Aorta (tissue), 5 donors: Measurements from ENCODE around the gene DCST1. TPM values are rescaled to one million over a fixed set of nuclear protein-coding genes. Genes with fewer than 3 reads are reported as not detected.
A peak's percentile ranks its signal among the peaks of the same experiment; 100 is the strongest.

Source experiments
- ATAC-seq: fragments of 200-7000 bp; cut with Tn5 transposase; one replicate; pipeline ENCODE4 v1.9.1; 2022; ENCODE audit warnings: moderate library complexity; ENCODE audit not compliant: low FRiP score
- DNase-seq, 2 donors: peaks; one replicate each; pipeline ENCODE4 v3.0.0-alpha.2; 2020
- H3K27ac ChIP-seq, 2 donors: one replicate each; pipeline ENCODE4 v1.5.1; 2013; ENCODE audit warnings: low read length in 2 of 2, mild to moderate bottlenecking in 2 of 2, moderate library complexity in 2 of 2, control low read depth in 1 of 2, inconsistent platforms in 1 of 2, low read depth in 1 of 2
- H3K27me3 ChIP-seq, 2 donors: one replicate each; pipeline ENCODE4 v1.6.1; 2013; ENCODE audit warnings: control low read depth in 1 of 2, low read length in 1 of 2, mild to moderate bottlenecking in 1 of 2, moderate library complexity in 1 of 2; ENCODE audit not compliant: insufficient read depth in 2 of 2, control insufficient read depth in 1 of 2
- H3K36me3 ChIP-seq, 2 donors: one replicate each; pipeline ENCODE4 v1.6.1; 2013; ENCODE audit warnings: control low read depth in 1 of 2, low read length in 1 of 2, mild to moderate bottlenecking in 1 of 2; ENCODE audit not compliant: insufficient read depth in 2 of 2, control insufficient read depth in 1 of 2
- H3K4me1 ChIP-seq, 2 donors: one replicate each; pipeline ENCODE4 v1.6.1; 2013; ENCODE audit warnings: low read length in 2 of 2, control low read depth in 1 of 2, mild to moderate bottlenecking in 1 of 2, moderate library complexity in 1 of 2; ENCODE audit not compliant: insufficient read depth in 2 of 2, control insufficient read depth in 1 of 2
- H3K4me3 ChIP-seq, 2 donors: one replicate each; pipeline ENCODE4 v1.5.1; 2013; ENCODE audit warnings: low read length in 2 of 2, control low read depth in 1 of 2, mild to moderate bottlenecking in 1 of 2
- H3K9me3 ChIP-seq: one replicate; pipeline ENCODE4 v1.6.1; 2013; ENCODE audit warnings: mild to moderate bottlenecking, low read length; ENCODE audit not compliant: control insufficient read depth
- WGBS, 2 donors: extraction: QIAGEN DNeasy Blood & Tissue Kit; methylation state at CpG; one replicate each; pipeline ENCODE4 v1.1.7; 2013; 5-methylcytosine and 5-hydroxymethylcytosine counted together
- intact Hi-C, 2 donors: fragments of 100-400 bp; cut with DNase I; formaldehyde crosslinking; loops; one replicate each; pipeline versions ENCODE4 v1.14.2 to v1.15.0; 2022
- polyA plus RNA-seq, 2 donors: library from polyadenylated mRNA; stranded (reverse); fragments of 200-250 nt; gene quantifications; one replicate each; pipeline ENCODE4 v1.2.3, GENCODE V29; 2013
- total RNA-seq, 2 donors: library from RNA; stranded (reverse); fragmentation: NEBNext Ultra II Directional; extraction: Animal tissue kit (Norgen Biotek cat#: 25700); gene quantifications; one replicate each; pipeline ENCODE4 v1.2.1, GENCODE V29; 2021
- donor health status: healthy with polysubstance abuse.
- donor health status: Bipolar disorder and iron deficiency.
- donor health status: DM: no; HTN: no; CAD: no.
- donor health status: DM: no; HTN: no; CAD: no.
- donor health status: DM: yes; HTN: yes; CAD: no.

DCST1 gene
- total and polyA plus RNA-seq, 4 donors: 0.26 TPM; not detected in 3

- ATAC-seq: no peak
- 37 to 53% methylated on average over 4 of the region's 4 CpGs for WGBS, 2 donors
- no peak overlapping the region for H3K4me3 ChIP-seq
- H3K36me3 ChIP-seq: no peaks in the 10 kb centered on the region
- no peak overlapping the region for H3K27ac ChIP-seq
- DNase-seq: peak in 1 of 2 donors; percentile 73
- H3K9me3 ChIP-seq: no peaks in the 10 kb centered on the region
- intact Hi-C loops: no loop called here
- H3K27me3 ChIP-seq: no peaks in the 10 kb centered on the region
- H3K4me1 ChIP-seq: no peaks in the 10 kb centered on the region
Measured at GRCh38 chr1:155077758-155078445, 44.3 kb downstream of the DCST1 start.

- 1% methylated on average over 29 to 59 of the region's 59 CpGs for WGBS, 2 donors
- no peak within 1 kb of the TSS for H3K27ac ChIP-seq
- no peaks in the 10 kb centered on the region for H3K27me3 ChIP-seq
- DNase-seq: peak; percentile 77 to 94
- intact Hi-C loops: no loop called here
- H3K4me1 ChIP-seq: no peaks in the 10 kb centered on the region
- H3K36me3 ChIP-seq: no peaks in the 10 kb centered on the region
- peak; percentile 82 for ATAC-seq
- no peaks in the 10 kb centered on the region for H3K9me3 ChIP-seq
- no peak within 1 kb of the TSS for H3K4me3 ChIP-seq
Measured at GRCh38 chr1:155078469-155079209, 45.0 kb downstream of the DCST1 start, which contains the start of gene EFNA3. Gene EFNA3 (plus strand): TSS chr1:155078837. CDS start chr1:155078942, 105 bp downstream.

GRCh38 chr1:155079210-155079486 is 45.5 kb downstream of the DCST1 start:
- no peaks in the 10 kb centered on the region for H3K9me3 ChIP-seq
- no peak overlapping the region for H3K4me3 ChIP-seq
- intact Hi-C loops: no loop called here
- H3K27me3 ChIP-seq: no peaks in the 10 kb centered on the region
- H3K36me3 ChIP-seq: no peaks in the 10 kb centered on the region
- 3% methylated on average over 10 of the region's 10 CpGs for WGBS, 2 donors
- ATAC-seq (no peak), DNase-seq (no peak)
- H3K4me1 ChIP-seq: no peaks in the 10 kb centered on the region
- no peak overlapping the region for H3K27ac ChIP-seq

- 0 to 1% methylated on average over 36 to 67 of the region's 67 CpGs for WGBS, 2 donors
- DNase-seq (peak in 1 of 2 donors; percentile 78), ATAC-seq (no peak)
- no peaks in the 10 kb centered on the region for H3K4me1 ChIP-seq
- no peaks in the 10 kb centered on the region for H3K27me3 ChIP-seq
- H3K4me3 ChIP-seq: no peak overlapping the region
- no peaks in the 10 kb centered on the region for H3K36me3 ChIP-seq
- H3K27ac ChIP-seq: no peak overlapping the region
- no peaks in the 10 kb centered on the region for H3K9me3 ChIP-seq
- intact Hi-C loops: loop anchor here in 1 of 2 donors (5.0 kb wide), 2 partner anchors 32 to 597 kb away; no protein-coding TSS in a partner anchor
Measured at GRCh38 chr1:155079487-155080311, 46.1 kb downstream of the DCST1 start.

- H3K27me3 ChIP-seq: no peaks in the 10 kb centered on the region
- 1 to 2% methylated on average over 41 to 71 of the region's 71 CpGs for WGBS, 2 donors
- no peaks in the 10 kb centered on the region for H3K36me3 ChIP-seq
- no peak overlapping the region for H3K27ac ChIP-seq
- DNase-seq (peak in 1 of 2 donors; percentile 77), ATAC-seq (no peak)
- H3K4me1 ChIP-seq: no peaks in the 10 kb centered on the region
- H3K4me3 ChIP-seq: no peak overlapping the region
- no peaks in the 10 kb centered on the region for H3K9me3 ChIP-seq
- intact Hi-C loops: loop anchor here in 1 of 2 donors (5.0 kb wide), 2 partner anchors 33 to 598 kb away; no protein-coding TSS in a partner anchor
Measured at GRCh38 chr1:155080312-155081228, 46.9 kb downstream of the DCST1 start.

- H3K27me3 ChIP-seq: no peaks in the 10 kb centered on the region
- 3 to 4% methylated on average over 62 to 68 of the region's 68 CpGs for WGBS, 2 donors
- H3K27ac ChIP-seq: no peak overlapping the region
- no peaks in the 10 kb centered on the region for H3K9me3 ChIP-seq
- no peak for ATAC-seq
- intact Hi-C loops: loop anchor here in 1 of 2 donors (5.0 kb wide), 2 partner anchors 34 to 599 kb away; no protein-coding TSS in a partner anchor
- no peaks in the 10 kb centered on the region for H3K4me1 ChIP-seq
- peak in 1 of 2 donors; percentile 72 for DNase-seq
- no peak overlapping the region for H3K4me3 ChIP-seq
- no peaks in the 10 kb centered on the region for H3K36me3 ChIP-seq
Measured at GRCh38 chr1:155081472-155082300, 48.1 kb downstream of the DCST1 start.

GRCh38 chr1:155082301-155083051 is 48.9 kb downstream of the DCST1 start:
- Histone ChIP-seq H3K27me3 (no peaks in the 10 kb centered on the region), H3K27ac (no peak overlapping the region), H3K9me3 (no peaks in the 10 kb centered on the region), H3K4me3 (no peak overlapping the region), H3K4me1 (no peaks in the 10 kb centered on the region), H3K36me3 (no peaks in the 10 kb centered on the region)
- ATAC-seq (no peak), DNase-seq (peak in 1 of 2 donors; percentile 75)
- intact Hi-C loops: loop anchor here in 1 of 2 donors (5.0 kb wide), 2 partner anchors 35 to 600 kb away; no protein-coding TSS in a partner anchor
- 7 to 8% methylated on average over 36 of the region's 36 CpGs for WGBS, 2 donors
